SU-DHL-6 (cell line): ENCODE data around the gene LZTS2.

Source experiments
- CTCF ChIP-seq: fragments of 200-600 bp; sonication (generic); IDR thresholded peaks from one replicate; pipeline ENCODE4 v1.5.1; 2017; ENCODE audit warnings: antibody characterized with exemption, mild to moderate bottlenecking, low read length, moderate library complexity; ENCODE audit not compliant: insufficient read depth, poor library complexity, severe bottlenecking
- EZH2phosphoT487 ChIP-seq: fragments of 200-600 bp; sonication (generic), shearing (Covaris generic); conservative IDR thresholded peaks from 2 replicates; pipeline ENCODE4 v1.6.1; 2018; ENCODE audit warnings: mild to moderate bottlenecking, antibody characterized with exemption, low read length, moderate library complexity, mixed read lengths

DNA sequence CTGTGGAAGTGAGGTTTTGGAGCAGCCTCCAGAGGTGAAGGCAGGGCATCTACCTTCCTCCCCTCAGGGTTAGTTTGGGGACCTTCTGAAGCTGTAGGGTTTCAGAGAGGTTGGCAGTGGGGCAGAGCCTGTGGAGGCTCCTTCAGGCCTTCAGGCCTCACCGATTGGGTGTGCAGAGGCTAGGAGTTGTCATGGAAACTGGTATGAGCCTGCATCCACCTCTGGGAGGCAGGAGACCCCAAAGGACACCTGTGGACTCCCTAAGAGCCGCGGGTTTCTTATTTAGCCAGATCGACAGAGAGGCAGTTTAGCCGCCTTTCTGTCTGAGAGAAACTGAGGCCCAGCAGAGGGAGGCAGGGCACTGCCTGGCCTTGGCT, 2.0 kb downstream of the LZTS2 start:
- TF ChIP-seq CTCF = no peak
- no peak for TF ChIP-seq EZH2phosphoT487
